NCI-H748 treated with DMSO at 0.1 percent for 48 hours (cell line): Measurements from ENCODE around the gene TMEM168.

ENCODE experiments used
- DNase-seq: peaks from one replicate; lab custom pipeline; 2025; lab: John Stamatoyannopoulos, UW

TMEM168 gene

GRCh38 chr7:112721366-112721765, 68.8 kb downstream of the TMEM168 start:
- no peak for DNase-seq

- no peak for DNase-seq
Observed at GRCh38 chr7:112715525-112715924, 74.7 kb downstream of the TMEM168 start.

- no peak for DNase-seq
Observed at GRCh38 chr7:112714917-112715316, 75.3 kb downstream of the TMEM168 start.
